Measurements from ENCODE around the gene MAP4K1.

DNA sequence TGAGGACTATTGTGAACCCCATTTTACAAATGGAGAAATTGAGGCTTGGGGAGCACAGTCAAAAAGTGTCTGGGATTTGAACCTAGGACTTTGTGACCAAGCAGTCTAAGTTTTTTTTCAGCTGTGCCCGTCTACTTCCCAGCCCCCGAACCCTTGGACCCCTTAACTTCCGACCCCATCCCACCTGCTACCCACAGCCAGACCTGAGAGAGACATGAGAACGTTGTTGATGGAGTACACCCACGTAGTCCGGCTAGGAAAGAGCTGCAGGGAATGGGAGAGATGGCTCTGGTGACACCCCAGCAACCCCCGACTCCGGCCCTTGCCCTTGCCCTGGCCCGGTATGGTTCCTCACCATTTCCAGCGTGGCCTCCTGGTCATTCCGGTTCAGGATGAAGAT is 18.0 kb downstream of the MAP4K1 start:
- TF ChIP-seq CTCF (IDR thresholded peaks at IDR 0.05) (no peak), POLR2AphosphoS5 (IDR thresholded peaks at IDR 0.05; ENCODE audit: low read depth, low read length) (no peak), SIN3A (IDR thresholded peaks at IDR 0.05; ENCODE audit: borderline replicate concordance, insufficient read depth, low read depth, low read length) (no peak), TCF7L2 (IDR thresholded peaks at IDR 0.05; ENCODE audit: low read depth, low read length) (no peak)
